Activated naive CD4-positive, alpha-beta T cell treated with anti-CD3 and anti-CD28 coated beads, Interleukin-2, amount 50 U/mL, for 24 hours (primary cell): ENCODE measurements around the gene PSME3.

Experiments
- H3K27ac Mint-ChIP-seq: one replicate; pipeline ENCODE4 v1.8.0; 2021; ENCODE audit warnings: mild to moderate bottlenecking, mixed read lengths
- H3K27me3 Mint-ChIP-seq: one replicate; pipeline ENCODE4 v1.8.0; 2021; ENCODE audit warnings: mixed read lengths
- H3K36me3 Mint-ChIP-seq: one replicate; pipeline ENCODE4 v1.8.0; 2021; ENCODE audit warnings: mixed read lengths
- H3K4me1 Mint-ChIP-seq: one replicate; pipeline ENCODE4 v1.8.0; 2021; ENCODE audit warnings: mixed read lengths
- H3K4me3 Mint-ChIP-seq: one replicate; pipeline ENCODE4 v1.8.0; 2021; ENCODE audit warnings: mild to moderate bottlenecking, mixed read lengths
- H3K9me3 Mint-ChIP-seq: one replicate; pipeline ENCODE4 v1.8.0; 2021; ENCODE audit warnings: mixed read lengths

The PSME3 gene, protein sequence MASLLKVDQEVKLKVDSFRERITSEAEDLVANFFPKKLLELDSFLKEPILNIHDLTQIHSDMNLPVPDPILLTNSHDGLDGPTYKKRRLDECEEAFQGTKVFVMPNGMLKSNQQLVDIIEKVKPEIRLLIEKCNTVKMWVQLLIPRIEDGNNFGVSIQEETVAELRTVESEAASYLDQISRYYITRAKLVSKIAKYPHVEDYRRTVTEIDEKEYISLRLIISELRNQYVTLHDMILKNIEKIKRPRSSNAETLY

DNA sequence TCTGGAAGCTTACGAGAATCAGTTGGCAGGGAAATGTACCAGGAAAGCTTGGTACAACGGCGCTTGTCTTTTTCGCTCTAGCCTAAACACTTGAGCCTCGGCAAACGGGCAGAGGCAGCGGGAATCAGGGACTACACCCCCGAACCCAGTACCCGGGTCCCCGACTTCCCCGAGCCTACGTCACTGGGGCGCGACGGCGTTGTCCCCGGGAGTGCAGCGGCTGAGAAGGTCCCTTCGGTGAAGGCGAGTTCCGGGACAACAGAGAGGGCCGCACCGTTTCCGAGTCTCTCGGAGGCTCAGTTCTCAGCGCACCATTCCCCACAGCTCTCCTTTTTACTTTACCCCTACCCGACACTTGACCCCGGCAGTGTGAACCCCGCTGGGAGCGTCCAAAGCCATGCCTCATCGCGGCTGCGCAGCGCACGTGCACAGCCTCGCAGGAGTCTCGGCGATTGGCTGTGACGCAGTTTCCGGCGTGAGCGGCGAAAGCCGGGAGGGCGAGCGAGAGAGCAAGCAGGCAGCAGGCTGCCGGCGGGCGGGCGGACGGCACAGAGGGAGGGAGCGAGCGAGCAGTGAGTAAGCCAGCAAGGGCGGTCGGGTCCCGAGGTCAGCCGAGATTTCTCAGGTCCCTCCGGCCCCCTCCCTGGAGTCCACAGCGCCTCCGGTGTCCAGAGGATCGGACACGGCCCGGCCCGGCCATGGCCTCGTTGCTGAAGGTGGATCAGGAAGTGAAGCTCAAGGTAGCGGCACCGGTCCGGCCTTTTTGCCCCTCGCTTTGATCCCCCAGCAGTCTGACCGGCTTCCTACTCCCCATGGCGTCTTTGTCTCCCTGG lies at the start of gene PSME3:
PSME3 (plus strand) TSS at position 464 of the 833 bp plus-strand sequence; CDS start at position 699, 235 bp downstream.
- peak within 1 kb of the TSS; percentile 93 for H3K4me3 Mint-ChIP-seq
- peak within 1 kb of the TSS; percentile 98 for H3K27ac Mint-ChIP-seq
- peaks cover 7% of the 10 kb centered on the region for H3K36me3 Mint-ChIP-seq
- H3K4me1 Mint-ChIP-seq = peaks cover 39% of the 10 kb centered on the region
- no peaks in the 10 kb centered on the region for H3K9me3 Mint-ChIP-seq
- no peaks in the 10 kb centered on the region for H3K27me3 Mint-ChIP-seq

DNA sequence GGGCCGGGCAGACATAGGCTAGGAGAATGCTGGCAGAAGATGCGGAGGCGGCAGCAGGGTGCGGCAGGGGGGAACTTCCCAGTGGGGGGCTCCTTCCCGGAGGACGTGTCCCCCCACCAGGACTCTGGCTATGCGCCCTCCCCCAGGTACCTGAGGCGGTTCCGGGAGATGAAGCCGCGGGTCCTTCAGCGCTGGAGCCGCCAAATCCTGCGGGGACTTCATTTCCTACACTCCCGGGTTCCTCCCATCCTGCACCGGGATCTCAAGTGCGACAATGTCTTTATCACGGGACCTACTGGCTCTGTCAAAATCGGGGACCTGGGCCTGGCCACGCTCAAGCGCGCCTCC lies 49.4 kb upstream of the PSME3 start:
- peaks cover 5% of the 10 kb centered on the region for H3K36me3 Mint-ChIP-seq
- no peak overlapping the region for H3K4me3 Mint-ChIP-seq
- H3K4me1 Mint-ChIP-seq = peaks cover 35% of the 10 kb centered on the region
- peaks cover 48% of the 10 kb centered on the region for H3K27me3 Mint-ChIP-seq
- H3K9me3 Mint-ChIP-seq = no peaks in the 10 kb centered on the region
- H3K27ac Mint-ChIP-seq = no peak overlapping the region

DNA sequence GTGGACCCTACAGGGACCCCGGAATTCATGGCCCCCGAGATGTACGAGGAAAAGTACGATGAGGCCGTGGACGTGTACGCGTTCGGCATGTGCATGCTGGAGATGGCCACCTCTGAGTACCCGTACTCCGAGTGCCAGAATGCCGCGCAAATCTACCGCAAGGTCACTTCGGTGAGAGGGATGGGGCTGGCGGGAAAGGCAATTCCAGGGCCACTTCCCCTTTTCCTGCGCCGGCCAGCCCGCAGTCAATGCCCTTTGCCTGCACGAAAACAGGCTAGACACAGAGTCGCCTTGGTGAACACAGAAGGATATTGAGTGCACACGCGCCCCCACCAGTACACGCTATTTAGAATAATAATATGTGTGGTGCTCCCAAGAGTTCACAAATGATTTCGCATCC lies 48.8 kb upstream of the PSME3 start:
- no peak overlapping the region for H3K27ac Mint-ChIP-seq
- H3K4me1 Mint-ChIP-seq = peaks cover 34% of the 10 kb centered on the region
- peaks cover 2% of the 10 kb centered on the region for H3K36me3 Mint-ChIP-seq
- H3K27me3 Mint-ChIP-seq = peaks cover 47% of the 10 kb centered on the region
- H3K4me3 Mint-ChIP-seq = peak overlapping the region; percentile 26
- H3K9me3 Mint-ChIP-seq = no peaks in the 10 kb centered on the region

DNA sequence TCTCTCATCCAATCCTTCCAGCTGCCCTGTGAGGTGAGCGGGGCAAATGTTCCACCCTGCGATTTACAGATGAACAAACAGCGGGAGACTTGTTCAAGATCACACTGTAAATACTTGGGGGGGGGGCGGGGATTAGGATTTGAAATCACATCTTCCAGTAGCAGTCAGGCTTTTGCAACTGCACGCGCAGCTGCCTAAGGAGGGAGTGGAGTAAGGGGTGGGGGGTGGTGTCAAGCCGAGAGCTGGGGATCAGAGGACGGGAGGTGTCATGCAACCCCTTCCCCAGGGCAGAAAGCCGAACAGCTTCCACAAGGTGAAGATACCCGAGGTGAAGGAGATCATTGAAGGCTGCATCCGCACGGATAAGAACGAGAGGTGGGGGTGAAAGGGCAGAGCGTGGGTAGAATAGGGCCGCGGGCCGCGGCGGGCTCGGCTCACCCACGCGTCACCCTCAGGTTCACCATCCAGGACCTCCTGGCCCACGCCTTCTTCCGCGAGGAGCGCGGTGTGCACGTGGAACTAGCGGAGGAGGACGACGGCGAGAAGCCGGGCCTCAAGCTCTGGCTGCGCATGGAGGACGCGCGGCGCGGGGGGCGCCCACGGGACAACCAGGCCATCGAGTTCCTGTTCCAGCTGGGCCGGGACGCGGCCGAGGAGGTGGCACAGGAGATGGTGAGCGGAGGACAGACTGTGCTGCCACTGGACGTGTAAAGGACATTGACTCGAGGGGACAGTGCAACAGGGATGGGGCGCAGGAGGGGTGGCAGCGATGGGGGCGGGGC lies 48.2 kb upstream of the PSME3 start:
- no peak overlapping the region for H3K27ac Mint-ChIP-seq
- H3K36me3 Mint-ChIP-seq = no peaks in the 10 kb centered on the region
- no peaks in the 10 kb centered on the region for H3K9me3 Mint-ChIP-seq
- H3K4me1 Mint-ChIP-seq = peaks cover 30% of the 10 kb centered on the region
- H3K4me3 Mint-ChIP-seq = peak overlapping the region; percentile 26
- peaks cover 45% of the 10 kb centered on the region for H3K27me3 Mint-ChIP-seq

DNA sequence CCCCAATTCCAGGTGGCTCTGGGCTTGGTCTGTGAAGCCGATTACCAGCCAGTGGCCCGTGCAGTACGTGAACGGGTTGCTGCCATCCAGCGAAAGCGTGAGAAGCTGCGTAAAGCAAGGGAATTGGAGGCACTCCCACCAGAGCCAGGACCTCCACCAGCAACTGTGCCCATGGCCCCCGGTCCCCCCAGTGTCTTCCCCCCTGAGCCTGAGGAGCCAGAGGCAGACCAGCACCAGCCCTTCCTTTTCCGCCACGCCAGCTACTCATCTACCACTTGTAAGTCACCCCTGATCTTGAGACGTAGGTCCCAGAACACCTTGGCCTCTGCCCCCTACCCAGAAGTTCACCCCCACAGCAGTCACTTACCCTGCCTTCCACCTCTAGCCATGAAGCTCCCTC lies 45.9 kb upstream of the PSME3 start:
- Mint-ChIP-seq H3K4me3 (no peak overlapping the region), H3K27ac (no peak overlapping the region), H3K27me3 (peaks cover 36% of the 10 kb centered on the region), H3K4me1 (peaks cover 30% of the 10 kb centered on the region), H3K36me3 (no peaks in the 10 kb centered on the region), H3K9me3 (no peaks in the 10 kb centered on the region)

DNA sequence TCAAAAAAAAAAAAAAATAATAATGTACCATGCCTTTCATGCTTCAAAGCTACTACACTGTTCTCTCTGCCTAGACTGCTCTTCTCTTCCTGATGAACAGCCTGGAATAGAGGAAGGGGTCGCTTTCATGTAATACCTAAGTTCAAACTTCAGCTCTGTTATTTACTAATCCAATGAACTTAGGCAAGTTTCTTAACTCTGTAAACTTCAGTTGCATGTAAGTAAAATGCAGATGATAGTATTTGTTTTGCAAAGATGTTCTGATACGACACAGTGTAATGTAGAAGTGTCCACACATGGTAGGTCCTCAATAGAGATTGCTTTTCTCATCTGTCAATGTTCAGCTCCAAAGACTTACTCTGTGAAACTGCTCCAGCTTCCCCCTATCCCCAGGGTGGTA lies 41.2 kb upstream of the PSME3 start:
- H3K9me3 Mint-ChIP-seq = no peaks in the 10 kb centered on the region
- H3K36me3 Mint-ChIP-seq = peaks cover 5% of the 10 kb centered on the region
- H3K4me1 Mint-ChIP-seq = peaks cover 10% of the 10 kb centered on the region

DNA sequence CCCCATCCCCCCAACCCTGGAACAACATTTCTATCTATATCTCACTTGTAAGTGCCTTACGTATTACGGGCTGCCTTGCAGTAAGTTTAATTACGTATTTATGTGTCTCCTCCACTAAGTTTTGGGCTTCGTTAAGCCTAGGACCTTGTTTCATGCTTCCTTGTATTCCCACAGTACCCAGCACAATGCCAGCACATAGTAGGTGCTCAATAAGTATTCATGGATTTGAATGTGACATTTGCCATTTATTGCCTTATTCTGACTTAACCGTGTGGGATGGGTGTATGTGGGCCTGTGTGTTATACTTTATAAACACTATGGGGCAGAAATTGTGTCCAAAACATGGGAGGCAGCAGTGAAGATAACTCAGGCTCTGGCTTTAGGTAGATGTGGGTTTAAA lies 40.7 kb upstream of the PSME3 start:
- Mint-ChIP-seq H3K36me3 (peaks cover 5% of the 10 kb centered on the region), H3K27ac (no peak overlapping the region)

More for the DNA sequence above, 41.2 kb upstream of the PSME3 start:
- Mint-ChIP-seq H3K27ac (no peak overlapping the region), H3K27me3 (peaks cover 3% of the 10 kb centered on the region), H3K4me3 (no peak overlapping the region)

DNA sequence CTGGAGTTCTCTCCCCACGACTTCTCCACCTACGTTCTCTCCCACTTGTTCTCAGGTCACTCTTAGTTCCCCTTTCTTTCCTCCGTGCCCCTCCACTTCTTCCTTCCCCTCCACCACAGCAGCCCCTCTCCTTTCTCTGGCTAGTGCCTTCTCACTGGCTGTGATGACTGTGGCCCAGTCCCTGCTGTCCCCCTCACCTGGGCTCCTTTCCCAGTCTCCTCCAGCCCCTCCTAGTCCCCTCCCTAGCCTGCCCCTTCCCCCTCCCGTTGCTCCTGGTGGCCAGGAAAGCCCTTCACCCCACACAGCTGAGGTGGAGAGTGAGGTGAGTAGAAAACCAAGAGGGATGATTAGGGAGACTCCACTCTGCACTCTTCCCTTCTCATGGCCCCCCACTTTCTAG lies 38.1 kb upstream of the PSME3 start:
- Mint-ChIP-seq H3K9me3 (no peaks in the 10 kb centered on the region), H3K27me3 (no peaks in the 10 kb centered on the region), H3K27ac (no peak overlapping the region), H3K4me1 (peaks cover 28% of the 10 kb centered on the region), H3K4me3 (no peak overlapping the region), H3K36me3 (peaks cover 8% of the 10 kb centered on the region)

More for the DNA sequence above, 40.7 kb upstream of the PSME3 start:
- peaks cover 2% of the 10 kb centered on the region for H3K27me3 Mint-ChIP-seq
- no peaks in the 10 kb centered on the region for H3K9me3 Mint-ChIP-seq
- H3K4me1 Mint-ChIP-seq = peaks cover 16% of the 10 kb centered on the region
- no peak overlapping the region for H3K4me3 Mint-ChIP-seq

DNA sequence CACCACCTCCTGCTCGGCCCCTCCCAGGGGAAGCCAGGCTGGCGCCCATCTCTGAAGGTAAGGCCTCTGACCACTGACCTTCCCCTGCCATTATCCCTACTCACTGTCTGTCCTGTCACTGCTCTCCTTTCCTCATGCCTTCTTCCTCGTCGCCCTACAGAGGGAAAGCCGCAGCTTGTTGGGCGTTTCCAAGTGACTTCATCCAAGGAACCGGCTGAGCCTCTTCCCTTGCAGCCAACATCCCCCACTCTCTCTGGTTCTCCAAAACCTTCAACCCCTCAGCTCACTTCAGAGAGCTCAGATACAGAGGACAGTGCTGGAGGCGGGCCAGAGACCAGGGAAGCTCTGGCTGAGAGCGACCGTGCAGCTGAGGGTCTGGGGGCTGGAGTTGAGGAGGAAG lies 37.7 kb upstream of the PSME3 start:
- no peaks in the 10 kb centered on the region for H3K27me3 Mint-ChIP-seq
- H3K36me3 Mint-ChIP-seq = peaks cover 8% of the 10 kb centered on the region
- H3K4me1 Mint-ChIP-seq = peaks cover 28% of the 10 kb centered on the region
- H3K4me3 Mint-ChIP-seq = no peak overlapping the region
- H3K27ac Mint-ChIP-seq = no peak overlapping the region
- no peaks in the 10 kb centered on the region for H3K9me3 Mint-ChIP-seq

DNA sequence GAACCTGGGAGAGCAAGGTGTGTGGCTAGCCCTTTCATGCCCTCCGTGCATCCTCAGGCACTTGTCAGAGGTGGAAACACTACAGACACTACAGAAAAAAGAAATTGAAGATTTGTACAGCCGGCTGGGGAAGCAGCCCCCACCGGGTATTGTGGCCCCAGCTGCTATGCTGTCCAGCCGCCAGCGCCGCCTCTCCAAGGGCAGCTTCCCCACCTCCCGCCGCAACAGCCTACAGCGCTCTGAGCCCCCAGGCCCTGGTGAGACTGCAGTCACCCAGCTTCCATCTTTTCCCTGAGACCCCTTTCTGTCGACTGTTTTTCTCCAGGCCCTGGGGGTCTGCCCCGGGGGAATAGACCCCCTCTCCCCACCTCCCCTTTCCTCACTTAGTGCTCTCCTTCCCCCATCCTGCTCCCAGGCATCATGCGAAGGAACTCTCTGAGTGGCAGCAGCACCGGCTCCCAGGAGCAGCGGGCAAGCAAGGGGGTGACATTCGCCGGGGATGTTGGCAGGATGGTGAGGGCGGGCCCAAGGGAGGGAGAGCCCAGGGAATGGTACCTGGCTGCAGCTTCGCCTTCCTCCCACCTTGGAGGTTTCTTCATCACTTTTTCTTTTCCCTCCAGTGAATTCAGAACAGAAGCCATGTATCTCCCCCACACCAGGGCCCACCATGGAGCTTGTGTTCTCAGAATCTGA lies 37.0 kb upstream of the PSME3 start:
- H3K4me3 Mint-ChIP-seq = peak overlapping the region; percentile 67

DNA sequence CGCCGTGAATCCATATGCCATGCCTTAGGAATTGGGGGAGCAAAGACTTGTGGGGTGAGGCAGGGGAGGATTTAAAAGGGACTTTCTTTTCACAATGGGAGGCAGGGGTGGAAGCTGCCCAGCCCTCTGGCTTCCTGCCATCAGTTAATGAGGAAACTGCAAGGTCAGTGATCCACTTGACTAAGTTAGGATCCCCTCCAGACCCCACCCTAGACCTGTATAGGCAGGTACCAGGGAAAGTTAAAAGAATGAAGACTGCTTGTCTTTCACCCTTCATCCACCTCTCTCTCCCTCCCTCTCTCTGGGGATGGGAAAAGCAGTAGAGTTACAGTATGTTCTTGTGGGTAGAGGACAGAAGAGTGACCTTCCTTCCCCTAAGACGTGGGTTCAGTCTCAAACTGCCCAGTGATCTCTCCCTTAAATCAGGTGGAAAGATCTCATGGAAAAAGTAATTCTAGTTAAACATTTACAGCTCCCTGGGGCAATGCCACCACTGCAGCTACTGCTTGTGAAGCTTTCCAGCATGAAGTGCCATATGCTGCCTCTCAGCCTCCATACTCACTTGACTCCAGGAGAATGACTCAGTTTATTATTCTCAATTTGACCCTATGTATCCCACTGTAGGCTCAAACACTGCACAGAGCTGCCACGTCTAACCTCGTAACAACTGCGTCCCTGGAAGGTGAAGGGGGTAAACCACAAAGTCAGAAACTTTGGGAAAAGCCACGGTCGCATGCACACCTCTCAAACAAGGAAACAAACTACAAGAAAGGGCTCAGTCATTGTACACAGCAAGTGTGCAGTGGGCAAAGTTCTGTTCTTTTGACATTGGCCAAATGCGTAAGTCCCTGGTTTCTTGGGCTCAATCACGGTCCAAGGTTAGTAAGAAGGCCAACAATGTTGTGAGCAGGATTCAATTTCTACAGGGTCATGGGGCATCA lies 35.9 kb upstream of the PSME3 start:
- Mint-ChIP-seq H3K4me1 (peaks cover 28% of the 10 kb centered on the region), H3K36me3 (peaks cover 8% of the 10 kb centered on the region), H3K27ac (no peak overlapping the region), H3K9me3 (no peaks in the 10 kb centered on the region), H3K4me3 (peak overlapping the region; percentile 96), H3K27me3 (no peaks in the 10 kb centered on the region)

More for the DNA sequence above, 37.0 kb upstream of the PSME3 start:
- H3K36me3 Mint-ChIP-seq = peaks cover 8% of the 10 kb centered on the region
- H3K9me3 Mint-ChIP-seq = no peaks in the 10 kb centered on the region
- no peak overlapping the region for H3K27ac Mint-ChIP-seq
- no peaks in the 10 kb centered on the region for H3K27me3 Mint-ChIP-seq
- peaks cover 28% of the 10 kb centered on the region for H3K4me1 Mint-ChIP-seq

DNA sequence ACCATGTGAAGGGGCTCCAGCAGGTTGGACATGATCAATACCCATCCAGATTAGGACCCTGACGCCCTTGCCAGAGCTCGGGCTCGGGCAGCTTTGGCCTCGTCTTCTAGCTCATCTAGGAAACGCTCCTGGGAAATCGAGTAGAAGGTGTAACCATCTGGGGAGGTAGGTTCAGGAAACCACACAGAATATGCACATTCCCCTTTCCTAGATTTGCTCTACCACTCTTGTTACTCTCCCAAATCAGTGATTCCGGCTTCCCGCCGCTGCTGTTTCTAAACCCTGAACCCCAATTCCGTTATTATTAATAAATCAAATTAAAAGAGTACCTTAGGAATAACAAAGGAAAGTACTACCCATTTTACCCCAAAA lies 35.2 kb upstream of the PSME3 start:
- Mint-ChIP-seq H3K27ac (peak overlapping the region; percentile 80), H3K27me3 (no peaks in the 10 kb centered on the region), H3K36me3 (peaks cover 8% of the 10 kb centered on the region), H3K4me1 (peaks cover 28% of the 10 kb centered on the region), H3K4me3 (peak overlapping the region; percentile 96), H3K9me3 (no peaks in the 10 kb centered on the region)

DNA sequence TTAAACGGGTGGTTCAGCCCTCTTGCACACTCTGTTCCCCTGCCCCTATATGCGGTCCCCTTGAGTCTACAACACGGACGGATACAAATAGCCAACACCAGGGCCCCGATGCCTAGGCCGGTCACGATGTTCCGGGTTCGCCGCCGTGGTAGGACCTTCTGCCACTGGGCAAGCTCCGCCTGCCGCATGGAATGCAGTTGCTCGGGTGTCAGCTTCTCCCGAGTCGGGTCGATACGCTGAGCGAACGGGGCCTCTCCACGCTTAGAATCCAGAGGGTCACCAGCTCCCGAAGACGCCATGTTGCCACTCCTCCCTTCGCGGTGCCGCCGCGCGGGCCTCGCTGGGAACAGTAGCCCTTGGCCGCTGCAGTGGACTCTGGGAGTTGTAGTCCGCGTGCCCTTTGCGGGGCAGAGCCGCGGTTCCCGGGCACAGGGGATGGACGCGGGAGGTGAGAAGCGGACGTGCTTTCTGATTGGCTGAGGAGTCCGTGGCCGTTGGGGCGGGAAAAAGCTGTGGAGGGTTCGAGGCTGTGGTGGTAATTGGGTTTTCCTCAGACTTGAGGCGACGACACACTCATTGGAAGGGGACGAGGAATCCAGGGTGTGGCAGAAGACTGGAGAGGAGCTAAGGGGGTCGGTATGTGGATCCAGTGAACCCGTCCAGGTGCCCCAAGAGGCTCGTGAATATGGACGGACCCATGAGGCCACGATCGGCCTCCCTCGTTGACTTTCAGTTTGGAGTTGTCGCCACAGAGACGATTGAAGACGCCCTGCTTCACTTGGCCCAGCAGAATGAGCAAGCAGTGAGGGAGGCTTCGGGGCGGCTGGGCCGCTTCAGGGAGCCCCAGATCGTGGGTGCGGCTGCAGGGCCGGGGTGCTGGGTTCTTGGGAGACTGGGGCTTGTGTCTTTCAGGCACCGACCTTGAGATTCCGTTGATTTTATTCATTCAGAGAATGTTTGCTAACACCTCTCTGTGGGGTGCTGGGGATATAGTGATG lies 34.5 kb upstream of the PSME3 start, which contains the start of the genes CNTD1 and COA3:
CNTD1 (plus strand) TSS at position 479 of the 998 bp plus-strand sequence; CDS start at position 686, 207 bp downstream.
COA3 (minus strand) TSS at position 322 of the 998 bp plus-strand sequence; CDS start at position 299, 23 bp downstream.
- Mint-ChIP-seq H3K27me3 (no peaks in the 10 kb centered on the region), H3K4me3 (peak within 1 kb of the TSS; percentile 96), H3K4me1 (peaks cover 28% of the 10 kb centered on the region), H3K9me3 (no peaks in the 10 kb centered on the region), H3K36me3 (peaks cover 6% of the 10 kb centered on the region), H3K27ac (peak within 1 kb of the TSS; percentile 80)
